Activated T-cell treated with anti-CD3 and anti-CD28 coated beads for 4 hours (primary cell): ENCODE data around the gene GOLGA6L4.
"Not testable (repeated sequence)": the region's sequence is repeated elsewhere in the genome, so short reads cannot be mapped to it uniquely, and the experiment has no call there.

Experiments used
- DNase-seq: peaks from one replicate; pipeline ENCODE4 v3.0.0-alpha.2; 2020

The GOLGA6L4 gene, protein sequence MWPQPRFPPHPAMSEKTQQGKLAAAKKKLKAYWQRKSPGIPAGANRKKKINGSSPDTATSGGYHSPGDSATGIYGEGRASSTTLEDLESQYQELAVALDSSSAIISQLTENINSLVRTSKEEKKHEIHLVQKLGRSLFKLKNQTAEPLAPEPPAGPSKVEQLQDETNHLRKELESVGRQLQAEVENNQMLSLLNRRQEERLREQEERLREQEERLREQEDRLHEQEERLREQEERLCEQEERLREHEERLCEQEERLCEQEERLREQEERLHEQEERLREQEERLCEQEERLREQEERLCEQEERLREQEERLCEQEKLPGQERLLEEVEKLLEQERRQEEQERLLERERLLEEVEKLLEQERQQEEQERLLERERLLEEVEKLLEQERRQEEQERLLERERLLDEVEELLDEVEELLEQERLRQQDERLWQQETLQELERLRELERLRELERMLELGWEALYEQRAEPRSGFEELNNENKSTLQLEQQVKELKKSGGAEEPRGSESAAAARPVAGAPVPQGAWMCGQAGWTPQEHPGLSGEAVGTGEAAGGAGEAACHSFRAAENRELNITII

GRCh38 chr15:84235573-84235972, at the start of gene GOLGA6L4:
TSS of gene GOLGA6L4 (plus strand) at chr15:84235773. CDS start at chr15:84235835, 62 bp downstream.
- not testable (repeated sequence) for DNase-seq

- DNase-seq, result not testable (repeated sequence)
Measured at GRCh38 chr15:84192982-84193381, 42.6 kb upstream of the GOLGA6L4 start.

DNA sequence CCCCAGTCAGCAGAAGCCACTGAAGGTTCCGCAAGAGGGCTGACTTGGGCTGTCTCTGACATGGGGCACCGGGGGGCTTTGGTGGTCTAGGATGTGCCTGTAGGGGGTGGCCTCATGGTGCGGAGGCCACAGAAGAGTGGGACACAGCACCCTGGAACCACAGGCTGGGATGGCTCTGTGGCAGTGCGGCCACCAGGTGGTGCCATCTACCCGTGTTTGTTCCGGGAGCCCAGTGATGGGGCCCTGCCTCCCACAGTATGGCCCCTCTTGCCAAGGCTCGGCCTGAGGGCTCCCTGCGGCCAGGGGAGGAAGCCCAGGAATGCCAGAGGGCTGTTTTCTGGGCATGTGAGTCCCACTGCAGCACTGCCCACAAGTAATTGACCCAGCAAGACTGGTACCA, 40.0 kb upstream of the GOLGA6L4 start:
- DNase-seq, result not testable (repeated sequence)

GRCh38 chr15:84196530-84197188, 38.9 kb upstream of the GOLGA6L4 start:
- DNase-seq, result not testable (repeated sequence)

- DNase-seq, result not testable (repeated sequence)
Measured at GRCh38 chr15:84199865-84200264, 35.7 kb upstream of the GOLGA6L4 start.

GRCh38 chr15:84246441-84246840, 10.9 kb downstream of the GOLGA6L4 start:
- DNase-seq, result not testable (repeated sequence)
